GM12878 (cell line): ENCODE measurements around the gene HS6ST3. TPM values are rescaled to one million over a fixed set of nuclear protein-coding genes. Genes with fewer than 3 reads are reported as not detected.

Source experiments
- ATAC-seq: fragments of 200-7000 bp; cut with Tn5 transposase; 3 replicates; pipeline ENCODE4 v1.9.1; 2020; ENCODE audit warnings: mild to moderate bottlenecking, moderate library complexity
- BruUV-seq: library from RNA; stranded (reverse); fragments of 400-500 nt; replicated peaks from 2 replicates; lab custom pipeline; 2021; lab: Mats Ljungman, UMichigan
- CTCF ChIA-PET: fragments of 300-600 bp; sonication (Branson Sonifier 250); formaldehyde crosslinking; extraction: SDS; loops from one replicate; lab custom pipeline; 2021; ENCODE audit warnings: inconsistent platforms; lab: Yijun Ruan, JAX
- POLR2A ChIA-PET: fragments of 350-600 bp; formaldehyde crosslinking; extraction: SDS; loops from one replicate; lab custom pipeline; 2021; ENCODE audit warnings: inconsistent platforms; lab: Charles Lee
- RAD21 ChIA-PET: fragments of 300-600 bp; sonication (Branson Sonifier 250); formaldehyde crosslinking; loops from one replicate; lab custom pipeline; 2023; ENCODE audit warnings: antibody characterized with exemption; ENCODE audit not compliant: unreplicated experiment; lab: Charles Lee
- SMC1A ChIA-PET: fragments of 300-600 bp; sonication (Branson Sonifier 250); formaldehyde crosslinking; loops from one replicate; lab custom pipeline; 2023; ENCODE audit not compliant: unreplicated experiment, uncharacterized antibody; lab: Charles Lee
- DNase-seq: peaks from one replicate; pipeline ENCODE4 v3.0.0-alpha.2; 2011; ENCODE audit warnings: low read depth, low spot score
- FAIRE-seq: peaks from 3 replicates; lab custom pipeline; 2011; peaks lifted over from hg19 to GRCh38; lab: Jason Lieb, UNC
- H2AFZ ChIP-seq: 2 replicates; pipeline ENCODE4 v1.6.0; 2011; ENCODE audit warnings: low read depth, low read length, control low read depth; ENCODE audit not compliant: control insufficient read depth
- H3K27ac ChIP-seq: 2 replicates; pipeline ENCODE4 v1.5.1; 2011; ENCODE audit warnings: control low read depth; ENCODE audit not compliant: control insufficient read depth, insufficient read depth
- H3K27me3 ChIP-seq, 2 experiments: replicated peaks in 1 of 2; 2 replicates each; pipeline versions ENCODE4 v1.6.0 to v1.6.1; 2011; ENCODE audit warnings: low read length in 1 of 2; ENCODE audit not compliant: control insufficient read depth in 2 of 2, insufficient read depth in 2 of 2
- H3K36me3 ChIP-seq, 2 experiments: 2 replicates each; pipeline ENCODE4 v1.5.1; 2011; ENCODE audit warnings: low read length in 1 of 2; ENCODE audit not compliant: control insufficient read depth in 2 of 2, insufficient read depth in 2 of 2
- H3K4me1 ChIP-seq: 2 replicates; pipeline ENCODE4 v1.6.1; 2011; ENCODE audit warnings: mild to moderate bottlenecking, low read length, moderate library complexity, mixed read lengths; ENCODE audit not compliant: control insufficient read depth, insufficient read depth
- H3K4me2 ChIP-seq: 2 replicates; pipeline ENCODE4 v1.6.0; 2011; ENCODE audit warnings: control low read depth; ENCODE audit not compliant: control insufficient read depth, insufficient read depth
- H3K4me3 ChIP-seq: fragments of 200-600 bp; sonication (generic); 2 replicates; pipeline ENCODE4 v1.5.1; 2016
- H3K79me2 ChIP-seq: 2 replicates; pipeline ENCODE4 v1.6.0; 2011; ENCODE audit warnings: low read length; ENCODE audit not compliant: control insufficient read depth, insufficient read depth
- H3K9ac ChIP-seq: 2 replicates; pipeline ENCODE4 v1.8.0; 2011; ENCODE audit warnings: low read length, control low read depth, mixed read lengths; ENCODE audit not compliant: control insufficient read depth, insufficient read depth
- H3K9me3 ChIP-seq: replicated peaks from 3 replicates; pipeline ENCODE4 v1.5.1; 2011; ENCODE audit warnings: mild to moderate bottlenecking, low read length; ENCODE audit not compliant: control insufficient read depth, insufficient read depth
- H4K20me1 ChIP-seq: 2 replicates; pipeline ENCODE4 v1.6.0; 2011; ENCODE audit not compliant: control insufficient read depth, insufficient read depth
- BCLAF1 ChIP-seq: fragments of 450-650 bp; IDR thresholded peaks from 2 replicates; pipeline ENCODE4 v1.6.1; 2017; ENCODE audit warnings: antibody characterized with exemption, mild to moderate bottlenecking, moderate library complexity
- CBX3 ChIP-seq: fragments of 200-600 bp; sonication (generic); IDR thresholded peaks from 2 replicates; pipeline ENCODE4 v1.6.1; 2016; ENCODE audit warnings: low read depth, borderline replicate concordance
- NFIC ChIP-seq: IDR thresholded peaks from 2 replicates; pipeline ENCODE4 v1.6.1; 2012; ENCODE audit warnings: low read depth, mild to moderate bottlenecking, inconsistent platforms, low read length, moderate library complexity
- NFYA ChIP-seq: IDR thresholded peaks from 2 replicates; pipeline ENCODE4 v1.6.1; 2011; ENCODE audit warnings: low read depth, mild to moderate bottlenecking, low read length, improper control_type of control experiment, borderline replicate concordance
- NFYB ChIP-seq: IDR thresholded peaks from 2 replicates; pipeline ENCODE4 v1.6.1; 2011; ENCODE audit warnings: low read depth, mild to moderate bottlenecking, low read length, improper control_type of control experiment, moderate library complexity; ENCODE audit not compliant: insufficient read depth
- PKNOX1 ChIP-seq: fragments of 450-650 bp; IDR thresholded peaks from 2 replicates; pipeline ENCODE4 v1.6.1; 2016; ENCODE audit warnings: mild to moderate bottlenecking
- REST ChIP-seq: IDR thresholded peaks from 2 replicates; pipeline ENCODE4 v1.6.1; 2012; ENCODE audit warnings: mild to moderate bottlenecking, low read depth, low read length
- WGBS: methylation state at CpG from one replicate; pipeline ENCODE4 v1.1.6; 2016; ENCODE audit warnings: low lambda C conversion rate; ENCODE audit not compliant: insufficient replicate concordance, insufficient coverage; ENCODE audit errors: missing lambda C conversion rate; 5-methylcytosine and 5-hydroxymethylcytosine counted together
- in situ Hi-C: fragments of 300-500 bp; cut with MboI; formaldehyde crosslinking; loops from 9 replicates; pipeline ENCODE4 v1.14.3; 2018; ENCODE audit warnings: mixed read lengths
- intact Hi-C: fragments of 100-400 bp; cut with micrococcal nuclease; formaldehyde crosslinking; loops from one replicate; pipeline ENCODE4 v1.14.2; 2022; ENCODE audit not compliant: unreplicated experiment
- polyA plus RNA-seq, 11 experiments: library from polyadenylated mRNA; depleted of rRNA in 4 of 11; unstranded in 6 of 11; stranded (reverse) in 5 of 11; fragments of >200 nt; fragmentation: Nextera tagmentation in 4 of 11; fragmentation: Illumina TruSeq in 1 of 11; extraction: Ambion mirVana in 4 of 11; extraction: Trizol in 1 of 11; gene quantifications; 1 replicate in 1 of 11; 2 replicates in 10 of 11; pipeline versions ENCODE4 v1.2.1 to v1.2.3, GENCODE V29; 2011 to 2016; ENCODE audit warnings: inconsistent platforms in 2 of 11, missing spikeins in 2 of 11, low read depth in 1 of 11
- total RNA-seq, 4 experiments: library from RNA; depleted of rRNA in 3 of 4; stranded (reverse); fragments of >200 nt in 3 of 4; fragmentation: Illumina TruSeq in 1 of 4; extraction: Trizol in 1 of 4; gene quantifications; 2 replicates each; pipeline versions ENCODE4 v1.2.1 to v1.2.3, GENCODE V29; 2013 to 2021
- TF ChIP-seq, protein P1 (sequence below): fragments of 450-650 bp; IDR thresholded peaks from 2 replicates; pipeline ENCODE4 v1.6.1; 2014; ENCODE audit warnings: mild to moderate bottlenecking
- TF ChIP-seq, protein P2 (sequence below): IDR thresholded peaks from 2 replicates; pipeline ENCODE4 v1.6.1; 2012; ENCODE audit warnings: improper control_type of control experiment, low read depth, low read length; ENCODE audit not compliant: insufficient replicate concordance

The HS6ST3 gene
- total and polyA plus RNA-seq, 10 of the 15 experiments (the other 5 are each of a cell fraction or from before 2014, with no cell fraction given), result under 0.01 to 2.9 TPM; not detected in 8

DNA sequence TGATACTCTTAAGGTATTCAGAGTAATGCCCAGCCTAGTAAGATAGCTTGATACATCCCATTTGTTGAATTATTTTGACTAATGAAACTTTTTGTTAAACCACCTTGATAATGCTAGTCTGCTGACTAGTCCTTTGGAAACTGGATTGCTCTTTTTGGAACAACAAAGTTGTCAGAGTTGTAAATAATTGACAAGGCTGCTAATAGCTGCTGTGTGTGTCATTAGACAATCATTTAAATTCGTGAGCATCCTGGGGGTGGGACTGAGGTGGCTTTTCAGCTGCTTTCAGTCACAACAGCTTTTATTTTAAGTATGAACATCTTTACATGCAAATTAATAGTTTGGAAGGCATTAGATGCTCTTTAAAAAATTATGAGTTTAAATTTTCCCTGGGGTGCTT lies 153.5 kb downstream of the HS6ST3 start:
- no peak for DNase-seq
- 0% methylated on average over 1 of the region's 1 CpG for WGBS
- no TSS peak for BruUV-seq
- in situ Hi-C loops (no loop called here), intact Hi-C loops (no loop called here)
- ATAC-seq, result no peak
- FAIRE-seq, result no peak
- Histone ChIP-seq H3K4me2 (no peak overlapping the region), H3K9me3 (no peaks in the 10 kb centered on the region), H4K20me1 (no peaks in the 10 kb centered on the region), H3K27ac (no peak overlapping the region), H3K4me1 (no peaks in the 10 kb centered on the region), H2AFZ (no peak overlapping the region), H3K36me3 (no peaks in the 10 kb centered on the region), H3K4me3 (no peak overlapping the region), H3K79me2 (no peaks in the 10 kb centered on the region), H3K27me3 (no peaks in the 10 kb centered on the region), H3K9ac (no peak overlapping the region)
- ChIA-PET SMC1A (no interaction called here), CTCF (interaction anchor here (2.0 to 2.2 kb wide), 2 partner anchors 9 to 14 kb away, joined by 4 to 6 read pairs; no protein-coding TSS in a partner anchor), RAD21 (interaction anchor here (2.1 kb wide), 1 partner anchor 14 kb away, joined by 4 read pairs; no protein-coding TSS in a partner anchor), POLR2A (no interaction called here)
- no peak for TF ChIP-seq BCLAF1
- TF ChIP-seq NFIC, result no peak
- no peak for TF ChIP-seq NFYA
- TF ChIP-seq REST, result no peak
- TF ChIP-seq, protein P1, sequence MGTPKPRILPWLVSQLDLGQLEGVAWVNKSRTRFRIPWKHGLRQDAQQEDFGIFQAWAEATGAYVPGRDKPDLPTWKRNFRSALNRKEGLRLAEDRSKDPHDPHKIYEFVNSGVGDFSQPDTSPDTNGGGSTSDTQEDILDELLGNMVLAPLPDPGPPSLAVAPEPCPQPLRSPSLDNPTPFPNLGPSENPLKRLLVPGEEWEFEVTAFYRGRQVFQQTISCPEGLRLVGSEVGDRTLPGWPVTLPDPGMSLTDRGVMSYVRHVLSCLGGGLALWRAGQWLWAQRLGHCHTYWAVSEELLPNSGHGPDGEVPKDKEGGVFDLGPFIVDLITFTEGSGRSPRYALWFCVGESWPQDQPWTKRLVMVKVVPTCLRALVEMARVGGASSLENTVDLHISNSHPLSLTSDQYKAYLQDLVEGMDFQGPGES, result no peak
- no peak for TF ChIP-seq NFYB
- TF ChIP-seq, protein P2, sequence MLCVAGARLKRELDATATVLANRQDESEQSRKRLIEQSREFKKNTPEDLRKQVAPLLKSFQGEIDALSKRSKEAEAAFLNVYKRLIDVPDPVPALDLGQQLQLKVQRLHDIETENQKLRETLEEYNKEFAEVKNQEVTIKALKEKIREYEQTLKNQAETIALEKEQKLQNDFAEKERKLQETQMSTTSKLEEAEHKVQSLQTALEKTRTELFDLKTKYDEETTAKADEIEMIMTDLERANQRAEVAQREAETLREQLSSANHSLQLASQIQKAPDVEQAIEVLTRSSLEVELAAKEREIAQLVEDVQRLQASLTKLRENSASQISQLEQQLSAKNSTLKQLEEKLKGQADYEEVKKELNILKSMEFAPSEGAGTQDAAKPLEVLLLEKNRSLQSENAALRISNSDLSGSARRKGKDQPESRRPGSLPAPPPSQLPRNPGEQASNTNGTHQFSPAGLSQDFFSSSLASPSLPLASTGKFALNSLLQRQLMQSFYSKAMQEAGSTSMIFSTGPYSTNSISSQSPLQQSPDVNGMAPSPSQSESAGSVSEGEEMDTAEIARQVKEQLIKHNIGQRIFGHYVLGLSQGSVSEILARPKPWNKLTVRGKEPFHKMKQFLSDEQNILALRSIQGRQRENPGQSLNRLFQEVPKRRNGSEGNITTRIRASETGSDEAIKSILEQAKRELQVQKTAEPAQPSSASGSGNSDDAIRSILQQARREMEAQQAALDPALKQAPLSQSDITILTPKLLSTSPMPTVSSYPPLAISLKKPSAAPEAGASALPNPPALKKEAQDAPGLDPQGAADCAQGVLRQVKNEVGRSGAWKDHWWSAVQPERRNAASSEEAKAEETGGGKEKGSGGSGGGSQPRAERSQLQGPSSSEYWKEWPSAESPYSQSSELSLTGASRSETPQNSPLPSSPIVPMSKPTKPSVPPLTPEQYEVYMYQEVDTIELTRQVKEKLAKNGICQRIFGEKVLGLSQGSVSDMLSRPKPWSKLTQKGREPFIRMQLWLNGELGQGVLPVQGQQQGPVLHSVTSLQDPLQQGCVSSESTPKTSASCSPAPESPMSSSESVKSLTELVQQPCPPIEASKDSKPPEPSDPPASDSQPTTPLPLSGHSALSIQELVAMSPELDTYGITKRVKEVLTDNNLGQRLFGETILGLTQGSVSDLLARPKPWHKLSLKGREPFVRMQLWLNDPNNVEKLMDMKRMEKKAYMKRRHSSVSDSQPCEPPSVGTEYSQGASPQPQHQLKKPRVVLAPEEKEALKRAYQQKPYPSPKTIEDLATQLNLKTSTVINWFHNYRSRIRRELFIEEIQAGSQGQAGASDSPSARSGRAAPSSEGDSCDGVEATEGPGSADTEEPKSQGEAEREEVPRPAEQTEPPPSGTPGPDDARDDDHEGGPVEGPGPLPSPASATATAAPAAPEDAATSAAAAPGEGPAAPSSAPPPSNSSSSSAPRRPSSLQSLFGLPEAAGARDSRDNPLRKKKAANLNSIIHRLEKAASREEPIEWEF, result no peak
- TF ChIP-seq CBX3, result no peak
- TF ChIP-seq PKNOX1, result no peak
